PC-9 (cell line): Measurements from ENCODE around the gene SLC24A5.

Experiments used
- EZH2 ChIP-seq: fragments of 200-600 bp; sonication (generic); IDR thresholded peaks from 2 replicates; pipeline ENCODE4 v1.8.0; 2017; ENCODE audit warnings: antibody characterized with exemption, low read depth
- TF ChIP-seq, protein P1 (sequence below): fragments of 200-600 bp; sonication (generic); conservative IDR thresholded peaks from 2 replicates; pipeline ENCODE4 v1.6.1; 2017; ENCODE audit warnings: mixed run types, antibody characterized with exemption, mild to moderate bottlenecking, moderate library complexity

- TF ChIP-seq, protein P1, sequence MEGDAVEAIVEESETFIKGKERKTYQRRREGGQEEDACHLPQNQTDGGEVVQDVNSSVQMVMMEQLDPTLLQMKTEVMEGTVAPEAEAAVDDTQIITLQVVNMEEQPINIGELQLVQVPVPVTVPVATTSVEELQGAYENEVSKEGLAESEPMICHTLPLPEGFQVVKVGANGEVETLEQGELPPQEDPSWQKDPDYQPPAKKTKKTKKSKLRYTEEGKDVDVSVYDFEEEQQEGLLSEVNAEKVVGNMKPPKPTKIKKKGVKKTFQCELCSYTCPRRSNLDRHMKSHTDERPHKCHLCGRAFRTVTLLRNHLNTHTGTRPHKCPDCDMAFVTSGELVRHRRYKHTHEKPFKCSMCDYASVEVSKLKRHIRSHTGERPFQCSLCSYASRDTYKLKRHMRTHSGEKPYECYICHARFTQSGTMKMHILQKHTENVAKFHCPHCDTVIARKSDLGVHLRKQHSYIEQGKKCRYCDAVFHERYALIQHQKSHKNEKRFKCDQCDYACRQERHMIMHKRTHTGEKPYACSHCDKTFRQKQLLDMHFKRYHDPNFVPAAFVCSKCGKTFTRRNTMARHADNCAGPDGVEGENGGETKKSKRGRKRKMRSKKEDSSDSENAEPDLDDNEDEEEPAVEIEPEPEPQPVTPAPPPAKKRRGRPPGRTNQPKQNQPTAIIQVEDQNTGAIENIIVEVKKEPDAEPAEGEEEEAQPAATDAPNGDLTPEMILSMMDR: no peak
- TF ChIP-seq EZH2: no peak
Measured at GRCh38 chr15:48121849-48122248, 1.1 kb downstream of the SLC24A5 start.
